GM19035 (cell line): Measurements from ENCODE around the gene FOLH1.
"Not testable (repeated sequence)": the region's sequence is repeated elsewhere in the genome, so short reads cannot be mapped to it uniquely, and the experiment has no call there.

ENCODE experiments used
- ATAC-seq: cut with Tn5 transposase; IDR thresholded peaks from one replicate; pipeline ENCODE4 v1.9.1; 2021; ENCODE audit not compliant: unreplicated experiment

FOLH1 gene

DNA sequence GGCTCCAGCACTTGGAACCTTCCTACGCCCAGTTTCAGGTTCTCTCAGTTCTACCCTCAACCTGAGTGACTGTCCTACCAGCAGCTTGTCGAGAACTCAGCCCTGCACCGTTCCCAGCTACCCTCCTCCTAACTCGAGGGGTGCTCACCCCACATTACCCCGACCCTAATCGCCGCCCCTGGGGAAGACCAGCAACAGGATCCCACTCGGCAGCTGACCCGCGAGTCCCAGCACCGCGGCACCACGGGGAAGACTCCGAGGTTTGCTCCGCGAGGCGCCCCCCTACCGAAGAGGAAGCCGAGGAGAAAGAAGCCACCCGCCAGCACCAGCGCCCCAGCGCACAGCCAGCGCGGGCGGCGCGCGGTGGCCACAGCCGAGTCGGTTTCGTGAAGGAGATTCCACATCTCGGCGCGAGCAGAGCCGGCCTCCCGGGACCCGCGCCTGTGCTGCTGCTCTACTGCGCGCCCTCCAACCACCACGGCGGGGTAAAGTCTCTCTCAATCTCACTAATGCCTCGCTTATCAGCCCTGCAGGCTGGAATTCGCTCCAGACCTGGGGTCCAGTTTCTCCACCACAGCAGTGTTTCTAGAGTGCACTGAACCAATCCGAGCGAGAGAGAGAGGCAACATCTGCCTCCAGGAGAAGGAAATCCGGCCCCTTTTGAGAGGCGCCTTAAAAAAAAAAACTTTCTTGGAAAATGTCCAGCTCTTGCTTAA is at the start of gene FOLH1:
TSS of gene FOLH1 (minus strand) at position 597 of the 716 bp plus-strand sequence. CDS start at position 404, 193 bp downstream.
- no peak for ATAC-seq

DNA sequence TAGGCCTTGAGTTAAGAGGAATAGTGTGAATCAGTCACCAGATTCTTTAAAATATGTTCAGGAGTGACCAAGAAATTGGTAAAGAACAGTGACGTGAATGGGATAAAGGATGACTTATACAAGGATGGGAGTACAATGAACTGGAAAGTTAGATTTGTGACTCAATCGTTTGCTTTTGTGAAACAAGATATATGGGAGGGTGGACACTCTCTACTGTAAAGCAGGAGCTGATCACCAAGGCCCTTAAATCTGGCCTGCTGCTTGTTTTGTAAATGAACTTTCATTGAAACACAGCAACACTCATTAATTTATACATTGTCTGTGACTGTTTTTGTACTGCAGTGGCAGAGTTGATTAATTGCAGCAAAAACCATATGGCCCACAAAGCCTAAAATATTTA is 46.7 kb upstream of the FOLH1 start:
- ATAC-seq = not testable (repeated sequence)

DNA sequence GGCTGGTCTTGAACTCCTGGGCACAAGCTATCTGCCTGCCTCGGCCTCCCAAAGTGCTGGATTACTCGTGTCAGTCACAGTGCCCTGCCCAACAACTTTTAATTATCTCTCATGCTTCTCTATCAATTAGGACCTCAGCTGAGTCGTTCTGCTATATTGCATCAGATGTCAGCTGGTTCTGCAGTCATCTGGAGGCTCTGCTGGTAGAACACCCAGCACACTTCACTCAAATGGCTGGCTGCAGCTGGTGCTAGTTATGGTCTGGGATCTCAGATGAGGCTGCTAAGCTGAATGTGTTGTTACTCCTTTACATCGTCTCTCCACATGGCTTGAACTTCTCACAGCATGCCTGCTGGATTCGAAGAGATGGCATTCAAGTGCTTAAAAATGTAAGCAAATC is 42.8 kb upstream of the FOLH1 start:
- not testable (repeated sequence) for ATAC-seq

DNA sequence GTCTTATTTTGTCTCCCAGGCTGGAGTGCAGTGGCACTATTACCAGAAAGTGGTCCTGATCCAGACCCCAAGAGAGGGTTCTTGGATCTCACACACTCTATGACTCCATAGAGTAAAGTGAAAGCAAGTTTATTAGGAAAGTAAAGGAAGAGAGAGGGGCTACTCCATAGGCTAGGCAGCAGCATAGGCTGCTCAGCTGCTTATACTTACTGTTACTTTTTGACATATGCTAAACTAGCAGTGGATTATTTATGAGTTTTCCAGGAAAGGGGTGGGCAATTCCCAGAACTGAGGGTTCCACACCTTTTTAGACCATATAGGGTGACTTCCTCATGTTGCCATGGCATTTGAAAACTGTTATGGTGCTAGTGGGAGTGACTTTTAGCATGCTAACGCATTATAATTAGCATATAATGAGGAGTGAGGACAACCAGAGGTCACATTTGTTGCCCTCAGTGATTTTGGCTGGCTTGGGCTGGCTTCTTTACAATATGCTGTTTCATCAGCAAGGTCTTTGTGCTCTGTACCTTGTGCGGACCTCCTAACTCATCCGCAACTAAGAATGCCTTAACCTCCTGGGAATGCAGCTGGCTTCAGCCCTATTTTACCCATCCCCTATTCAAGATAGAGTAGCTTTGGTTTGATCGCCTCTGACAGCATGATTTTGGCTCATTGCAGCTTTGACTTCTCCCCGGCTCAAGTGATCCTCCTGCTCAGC is 42.2 kb upstream of the FOLH1 start:
- not testable (repeated sequence) for ATAC-seq

DNA sequence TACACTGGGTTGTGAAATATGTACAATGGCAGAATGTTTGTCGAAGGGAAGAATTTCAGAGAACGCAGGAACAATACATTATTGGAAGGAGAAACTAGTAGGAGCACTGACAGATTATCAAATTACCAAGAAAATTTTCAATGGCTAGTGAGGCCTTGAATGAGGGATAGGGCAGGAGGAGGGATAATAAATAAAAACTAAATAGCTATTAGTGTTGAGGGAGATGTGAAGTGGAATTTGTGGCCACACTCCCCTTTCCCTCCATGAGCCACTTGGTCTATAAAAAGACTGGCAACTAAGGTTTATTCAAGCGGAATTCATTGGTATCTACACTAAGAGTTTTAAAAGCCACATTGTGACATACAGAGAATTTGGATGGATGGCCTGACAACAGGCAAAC is 41.0 kb upstream of the FOLH1 start:
- not testable (repeated sequence) for ATAC-seq

DNA sequence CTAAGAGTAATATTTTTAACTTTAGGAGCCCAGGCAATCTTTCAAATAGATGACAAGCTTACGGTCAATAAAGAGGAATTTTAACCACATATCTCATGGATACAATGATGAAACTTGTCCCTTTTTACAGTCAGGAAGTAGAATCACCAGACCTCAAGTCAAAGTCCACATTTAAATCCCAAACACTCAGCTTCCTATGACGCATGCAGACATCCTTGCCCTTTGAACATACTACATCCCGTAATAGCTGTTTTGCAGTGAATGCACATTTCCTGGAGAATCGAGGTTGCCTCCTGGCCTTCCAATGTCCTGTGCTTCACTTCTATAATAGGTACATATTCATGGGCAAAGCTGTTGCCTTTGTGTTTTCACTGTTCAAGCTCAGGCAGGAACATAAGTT is 25.3 kb upstream of the FOLH1 start:
- ATAC-seq = not testable (repeated sequence)

DNA sequence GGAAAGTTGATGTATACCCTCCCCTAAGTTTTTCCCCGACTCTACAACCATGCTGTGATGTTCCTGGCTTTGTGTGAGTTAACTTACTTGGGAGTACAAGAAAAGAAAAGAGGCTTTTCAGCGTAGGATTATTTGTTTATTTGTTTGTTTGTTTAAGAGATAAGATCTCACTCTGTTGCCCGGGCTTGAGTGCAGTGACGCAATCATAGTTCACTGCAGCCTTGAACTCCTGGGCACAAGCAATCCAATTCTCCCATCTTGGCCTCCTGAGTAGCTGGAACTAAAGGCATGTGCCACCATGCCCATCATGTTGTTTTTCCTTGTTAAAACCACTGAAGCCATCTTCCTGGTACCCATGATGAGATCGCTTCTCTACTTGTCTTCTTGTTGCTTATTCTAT is 24.6 kb upstream of the FOLH1 start:
- not testable (repeated sequence) for ATAC-seq

DNA sequence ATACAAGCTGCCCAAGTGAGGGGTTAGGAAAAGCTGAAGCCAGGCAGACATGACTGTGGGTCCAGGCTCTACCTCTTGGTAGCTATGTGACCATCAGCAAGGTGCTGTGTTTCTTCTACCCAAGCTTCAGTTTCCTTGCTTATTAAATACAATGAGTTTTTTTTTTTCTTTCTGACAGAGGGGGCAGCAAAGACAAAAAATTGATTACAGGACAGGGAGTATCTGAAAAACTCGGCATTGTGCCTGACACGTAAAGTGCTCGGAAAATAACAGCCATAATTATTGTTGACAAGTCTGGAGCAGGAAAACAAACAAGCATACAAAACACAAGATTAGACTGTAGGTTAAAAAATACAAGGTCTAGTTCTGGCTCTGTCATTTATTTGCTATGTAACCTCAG is 23.3 kb upstream of the FOLH1 start:
- ATAC-seq = not testable (repeated sequence)

DNA sequence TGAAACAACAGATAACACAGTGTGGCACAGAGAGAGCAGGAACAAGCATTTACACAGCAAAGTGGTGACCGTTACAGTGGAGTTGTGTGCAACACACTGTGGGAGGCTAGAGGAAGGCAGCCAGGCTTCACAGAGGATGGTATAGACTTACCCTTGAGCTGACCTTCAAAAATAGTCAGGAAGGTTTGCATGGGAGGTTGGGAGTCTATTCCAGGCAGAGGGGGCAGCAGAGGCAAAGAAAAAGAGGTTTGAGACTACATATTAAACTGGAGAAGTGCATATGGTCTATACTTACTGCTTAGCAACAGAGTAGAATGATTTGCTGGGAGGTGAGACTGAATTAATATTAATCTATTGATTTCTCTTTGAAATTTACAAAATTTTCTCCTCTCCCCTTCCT is 22.1 kb upstream of the FOLH1 start:
- not testable (repeated sequence) for ATAC-seq

DNA sequence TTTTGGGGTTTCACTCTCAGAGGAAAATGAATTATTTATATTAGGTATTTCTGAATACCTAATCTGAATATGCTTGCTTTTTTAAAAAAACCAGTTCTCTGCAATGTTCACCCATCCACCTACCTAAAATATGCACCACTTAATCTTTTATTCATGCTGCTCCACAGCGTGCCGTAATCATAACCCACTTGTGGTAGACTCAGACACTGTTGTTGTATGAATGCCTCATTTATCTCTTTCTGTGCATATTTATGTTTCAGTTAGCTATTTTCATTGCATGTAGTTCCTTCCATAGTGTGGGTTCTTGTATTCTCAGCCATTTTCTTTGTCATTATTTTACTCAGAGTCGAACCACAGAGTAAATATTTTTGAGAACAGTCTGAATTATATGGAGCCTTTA is 21.6 kb upstream of the FOLH1 start:
- not testable (repeated sequence) for ATAC-seq

DNA sequence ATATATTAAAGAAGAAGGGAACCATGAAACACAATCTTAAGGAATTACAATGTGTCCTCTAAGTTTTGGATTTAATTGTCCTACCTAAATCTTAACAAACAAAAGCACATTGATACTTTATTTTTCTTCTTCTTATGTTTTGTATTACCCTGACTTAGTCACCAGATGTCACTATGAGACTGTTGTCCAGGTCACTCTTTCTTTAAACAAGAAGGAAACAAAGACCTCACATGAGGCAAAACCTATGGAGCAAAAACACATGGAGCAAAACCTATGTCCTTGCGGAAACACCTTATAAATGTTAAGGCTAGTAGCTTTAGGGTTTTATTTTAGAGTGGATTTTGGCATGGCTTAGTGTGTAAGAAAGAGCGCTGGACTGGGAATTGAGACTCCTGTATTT is 20.7 kb upstream of the FOLH1 start:
- not testable (repeated sequence) for ATAC-seq

DNA sequence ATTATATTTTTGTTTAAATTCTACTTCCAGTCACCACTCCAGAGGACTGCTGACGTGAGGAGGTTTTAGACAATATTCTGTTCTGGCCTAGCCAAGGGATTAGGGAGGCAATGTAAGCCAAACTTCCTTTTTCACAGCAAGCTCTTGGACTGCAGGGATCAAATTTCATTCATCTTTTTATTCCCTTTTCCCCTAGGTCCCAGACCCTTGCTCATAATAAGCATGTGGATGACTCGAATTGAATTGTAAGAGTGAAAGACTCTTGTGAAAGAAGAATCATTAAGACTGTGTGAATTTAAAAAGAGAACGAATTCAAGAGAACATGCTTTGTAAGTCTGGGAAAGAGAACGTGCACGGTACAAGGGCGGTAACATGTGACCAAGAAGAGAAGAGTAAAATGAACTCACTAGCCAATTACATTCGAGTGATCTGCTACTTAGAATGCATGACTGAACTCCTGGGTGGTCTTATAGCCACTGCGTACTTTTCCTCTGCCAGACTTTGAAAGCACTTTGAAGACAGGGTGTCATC is 16.9 kb upstream of the FOLH1 start:
- ATAC-seq = not testable (repeated sequence)

DNA sequence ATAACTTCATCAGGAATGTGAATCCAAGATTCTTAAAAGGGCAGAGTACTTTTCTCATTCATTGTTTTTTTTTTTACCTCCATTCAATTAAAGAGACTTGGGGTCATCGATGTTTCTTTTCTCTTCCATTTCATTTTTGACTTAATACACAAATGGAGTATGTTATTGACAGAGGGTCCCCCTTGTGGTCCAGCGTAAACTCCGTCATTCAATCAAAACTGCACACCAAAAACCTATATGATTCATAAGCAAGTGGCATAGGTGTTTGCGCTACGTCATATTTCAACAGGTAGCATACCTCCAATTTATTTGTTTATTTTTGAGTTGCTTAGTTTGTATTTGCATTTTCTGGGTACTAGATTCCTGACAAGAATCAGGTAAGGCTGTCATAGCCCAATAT is 12.7 kb upstream of the FOLH1 start:
- ATAC-seq = no peak

DNA sequence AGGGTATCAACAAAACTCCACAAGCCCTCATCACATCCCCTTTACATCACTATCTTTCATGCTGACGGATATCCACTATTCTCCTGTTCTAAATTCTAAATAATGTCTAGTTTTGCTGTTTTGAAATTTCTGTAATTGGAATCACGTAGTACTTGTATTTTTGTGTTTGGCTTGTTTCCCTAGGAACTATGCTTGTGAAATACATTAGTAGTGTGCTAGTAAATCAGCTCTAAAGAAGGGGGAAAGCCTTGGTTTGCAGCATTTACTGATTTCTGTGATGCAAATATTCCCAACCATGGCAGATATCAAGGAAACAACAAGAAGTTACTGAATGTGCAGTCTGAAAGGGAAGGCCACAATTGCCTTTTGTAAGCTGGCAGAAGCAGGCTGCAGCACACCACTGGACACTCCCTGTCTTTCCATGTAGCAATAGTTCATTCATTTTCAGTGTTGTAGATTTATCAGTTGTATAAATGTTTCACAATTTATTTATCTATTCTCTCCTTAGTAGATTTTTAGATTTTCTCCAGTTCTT is 4.7 kb upstream of the FOLH1 start:
- ATAC-seq = no peak

DNA sequence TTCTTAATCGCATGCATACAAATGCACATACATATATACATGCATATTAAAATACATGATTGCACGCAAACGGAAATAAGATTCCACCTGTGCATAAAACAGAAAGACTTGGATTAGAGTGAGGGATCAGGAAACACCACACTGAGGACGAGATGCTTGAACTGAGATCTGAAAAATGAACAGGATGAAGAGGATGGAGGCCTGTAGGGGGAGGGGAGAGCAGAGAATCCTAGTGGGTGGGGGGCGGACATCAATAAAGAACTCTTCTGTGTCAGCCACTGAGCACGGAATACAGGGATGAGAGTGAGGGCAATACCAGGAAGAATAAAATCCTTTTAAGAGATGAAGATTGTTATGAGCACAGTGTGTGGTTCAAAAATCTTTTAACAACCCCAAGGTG is 1.4 kb downstream of the FOLH1 start:
- not testable (repeated sequence) for ATAC-seq

DNA sequence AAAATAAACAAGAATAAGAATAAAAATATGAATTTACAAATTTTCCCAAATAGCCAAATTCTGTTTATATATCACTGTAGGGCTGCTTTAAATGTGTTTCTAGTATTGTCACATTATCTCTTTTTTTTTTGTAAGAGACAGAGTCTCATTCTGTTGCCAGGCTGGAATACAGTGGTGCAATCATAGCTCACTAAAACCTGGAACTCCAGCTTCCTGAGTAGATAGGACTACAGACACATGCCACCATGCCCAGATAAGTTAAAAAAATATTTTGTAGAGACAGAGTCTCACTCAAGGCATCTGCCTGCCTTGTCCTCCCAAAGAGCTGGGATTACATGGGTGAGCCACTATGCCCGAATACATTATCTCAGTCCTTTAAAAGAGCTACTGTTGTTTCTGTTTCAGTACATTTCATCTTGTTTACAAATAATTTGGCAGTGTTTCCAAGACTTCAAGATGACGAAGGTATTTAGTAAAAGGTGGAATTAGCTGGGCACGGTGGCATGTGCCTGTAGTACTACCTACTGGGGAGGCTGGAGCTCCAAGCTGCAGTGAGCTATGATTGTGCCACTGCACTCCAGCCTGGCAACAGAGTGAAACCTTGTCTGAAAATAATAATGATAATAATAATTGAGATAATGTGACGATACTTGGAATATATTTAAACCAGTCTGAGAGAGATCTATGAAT is 6.0 kb downstream of the FOLH1 start:
- ATAC-seq = no peak

DNA sequence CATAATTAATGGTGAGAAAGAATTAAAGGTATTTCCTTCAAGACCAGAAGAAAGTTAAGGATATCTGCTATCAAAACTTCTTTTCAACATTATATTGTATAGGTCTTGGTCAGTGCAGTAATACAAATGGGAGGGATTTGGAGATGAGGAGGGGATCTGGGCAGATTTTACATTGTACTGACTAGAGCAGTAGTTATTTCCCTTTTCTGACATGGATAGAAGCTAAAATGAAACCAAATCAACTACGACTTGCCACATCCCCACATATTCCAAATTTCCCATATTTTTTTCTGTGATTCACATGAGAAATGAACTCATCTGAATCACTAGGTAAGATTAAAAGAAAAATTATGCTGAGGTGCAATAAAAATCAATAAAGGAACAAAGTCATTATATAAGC is 11.6 kb downstream of the FOLH1 start:
- ATAC-seq = not testable (repeated sequence)

DNA sequence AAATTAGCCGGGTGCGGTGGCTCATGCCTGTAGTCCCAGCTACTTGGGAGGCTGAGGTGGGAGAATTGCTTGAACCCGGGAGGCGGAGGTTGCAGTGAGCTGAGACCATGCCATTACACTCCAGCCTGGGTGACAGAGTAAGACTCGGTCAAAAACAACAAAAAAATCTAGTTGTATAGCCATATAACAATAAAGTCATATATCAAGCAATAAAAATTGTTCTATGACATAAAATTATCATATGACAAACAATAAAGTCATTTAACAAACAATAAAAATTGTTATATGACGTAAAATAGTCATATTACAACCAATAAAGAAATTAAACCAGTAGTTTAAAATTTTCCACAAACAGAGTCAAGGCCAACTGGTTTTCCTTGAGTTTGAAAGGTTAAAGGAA is 12.4 kb downstream of the FOLH1 start:
- not testable (repeated sequence) for ATAC-seq

DNA sequence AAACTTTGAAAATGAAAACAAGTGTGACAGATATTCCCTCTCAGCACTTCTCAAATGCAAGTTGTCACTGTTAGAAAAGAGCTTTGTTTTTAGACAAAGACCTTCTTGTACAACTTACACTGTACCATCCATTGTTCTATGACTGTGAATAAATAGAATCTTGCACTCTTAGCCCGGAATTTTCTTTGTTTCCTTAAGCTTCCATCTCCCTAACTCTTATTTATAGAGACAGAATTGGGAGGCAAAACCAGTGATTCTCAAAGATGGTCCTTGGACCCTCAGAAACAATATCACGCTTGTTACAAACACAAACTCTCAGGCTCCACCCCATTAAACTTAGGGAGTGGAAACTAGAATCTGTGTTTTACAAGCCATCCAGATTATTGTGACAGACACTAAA is 18.1 kb downstream of the FOLH1 start:
- not testable (repeated sequence) for ATAC-seq

DNA sequence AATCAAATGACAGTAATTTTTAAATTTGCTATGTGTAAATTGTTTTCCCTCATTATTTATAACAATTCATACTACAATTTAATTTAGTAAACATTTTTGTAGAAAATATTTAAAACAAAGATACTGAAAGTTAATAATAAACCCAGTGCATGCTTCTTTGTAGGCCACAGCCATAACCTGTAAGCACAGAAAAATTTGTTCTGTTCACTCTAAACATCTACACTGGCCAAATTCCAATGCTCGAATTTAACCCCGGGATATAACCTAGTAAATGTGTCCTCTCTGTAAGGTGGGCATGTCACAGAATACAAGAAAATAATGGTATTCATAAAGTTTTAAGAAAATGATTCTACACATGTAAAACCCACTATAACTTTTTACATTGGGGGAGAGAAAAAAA is 22.2 kb downstream of the FOLH1 start:
- ATAC-seq = not testable (repeated sequence)

DNA sequence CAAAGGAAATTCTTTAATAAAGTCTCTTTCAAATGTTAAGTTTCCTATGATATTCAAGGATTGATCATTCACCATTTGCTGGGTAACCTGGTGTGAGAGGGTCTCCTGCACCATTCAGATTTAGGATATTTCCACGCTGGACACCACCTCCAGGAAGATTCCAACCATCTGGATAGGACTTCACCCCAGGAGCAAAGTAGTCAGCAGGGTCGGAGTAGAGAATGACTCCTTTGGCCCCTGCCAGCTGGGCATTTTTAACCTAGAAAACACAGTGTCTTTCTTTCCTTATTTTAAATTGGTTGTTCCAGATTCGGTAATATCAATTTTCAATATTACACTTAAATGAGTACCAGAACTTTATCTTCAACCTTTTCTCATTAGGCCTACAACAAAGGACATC is 22.8 kb downstream of the FOLH1 start:
- ATAC-seq = not testable (repeated sequence)
